SK-N-SH (cell line): ENCODE measurements around the gene RIOK3.

Source experiments
- POLR2AphosphoS5 ChIP-seq: IDR thresholded peaks from 2 replicates; pipeline ENCODE4 v1.6.1; 2012; ENCODE audit warnings: low read depth, low read length
- YY1 ChIP-seq: IDR thresholded peaks from 2 replicates; pipeline ENCODE4 v1.4.0; 2012; ENCODE audit warnings: low read depth, mild to moderate bottlenecking

GRCh38 chr18:23416298-23416697 lies 36.8 kb upstream of the RIOK3 start:
- TF ChIP-seq POLR2AphosphoS5 (no peak), YY1 (no peak)
